ENCODE data around the gene VHLL. TPM values are rescaled to one million over a fixed set of nuclear protein-coding genes. Genes with fewer than 3 reads are reported as not detected.
A peak's percentile ranks its signal among the peaks of the same experiment; 100 is the strongest.
"Not testable (repeated sequence)": the region's sequence is repeated elsewhere in the genome, so short reads cannot be mapped to it uniquely, and the experiment has no call there.

The VHLL gene
- polyA plus RNA-seq, 1 donor (not counting 4 experiments of a cell fraction or from before 2014, with no cell fraction given) = not detected

DNA sequence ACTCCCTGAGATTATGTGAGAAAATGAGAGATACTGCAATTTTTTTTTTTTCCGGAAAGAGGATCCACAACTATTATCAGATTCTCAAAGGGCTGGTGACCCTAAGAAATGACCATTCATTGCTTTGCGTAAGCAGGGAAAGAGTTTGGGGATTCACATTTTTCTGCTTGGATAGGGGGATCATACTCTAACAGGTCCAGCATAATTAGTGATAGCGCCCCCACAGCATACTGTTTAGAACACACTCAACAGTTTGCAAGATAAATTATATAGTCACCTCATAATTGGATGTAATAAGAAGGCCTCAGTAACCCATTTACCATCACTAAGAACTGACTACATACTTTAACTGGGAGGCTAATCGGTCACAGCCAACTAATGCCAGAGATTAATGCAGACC is 37.1 kb upstream of the VHLL start:
- FAIRE-seq (no peak), DNase-seq (ENCODE audit: low read depth, low spot score) (no peak)
- TF ChIP-seq, protein P1, sequence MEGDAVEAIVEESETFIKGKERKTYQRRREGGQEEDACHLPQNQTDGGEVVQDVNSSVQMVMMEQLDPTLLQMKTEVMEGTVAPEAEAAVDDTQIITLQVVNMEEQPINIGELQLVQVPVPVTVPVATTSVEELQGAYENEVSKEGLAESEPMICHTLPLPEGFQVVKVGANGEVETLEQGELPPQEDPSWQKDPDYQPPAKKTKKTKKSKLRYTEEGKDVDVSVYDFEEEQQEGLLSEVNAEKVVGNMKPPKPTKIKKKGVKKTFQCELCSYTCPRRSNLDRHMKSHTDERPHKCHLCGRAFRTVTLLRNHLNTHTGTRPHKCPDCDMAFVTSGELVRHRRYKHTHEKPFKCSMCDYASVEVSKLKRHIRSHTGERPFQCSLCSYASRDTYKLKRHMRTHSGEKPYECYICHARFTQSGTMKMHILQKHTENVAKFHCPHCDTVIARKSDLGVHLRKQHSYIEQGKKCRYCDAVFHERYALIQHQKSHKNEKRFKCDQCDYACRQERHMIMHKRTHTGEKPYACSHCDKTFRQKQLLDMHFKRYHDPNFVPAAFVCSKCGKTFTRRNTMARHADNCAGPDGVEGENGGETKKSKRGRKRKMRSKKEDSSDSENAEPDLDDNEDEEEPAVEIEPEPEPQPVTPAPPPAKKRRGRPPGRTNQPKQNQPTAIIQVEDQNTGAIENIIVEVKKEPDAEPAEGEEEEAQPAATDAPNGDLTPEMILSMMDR (optimal IDR thresholded peaks at IDR 0.05 in 1 of 3, IDR thresholded peaks at IDR 0.05 in 1 of 3, conservative IDR thresholded peaks at IDR 0.05 in 1 of 3; ENCODE audit: extremely low read depth in 1 of 3, insufficient read depth in 2 of 3, low read length in 3 of 3) = peak; percentile 7 to 21 (median 9)
- no peak for TF ChIP-seq EZH2 (IDR thresholded peaks at IDR 0.05; ENCODE audit: low read length)
- Histone ChIP-seq H3K79me2 (ENCODE audit: control insufficient read depth, insufficient read depth, low read length) (peaks cover 56% of the 10 kb centered on the region), H3K27ac (ENCODE audit: control insufficient read depth, insufficient read depth, low read length) (no peak overlapping the region), H3K4me3 (ENCODE audit: control insufficient read depth in 2 of 3, extremely low read depth in 1 of 3, insufficient read depth in 2 of 3, low read depth in 1 of 3, low read length in 3 of 3) (peak overlapping the region; percentile 72 to 100 (median 99)), H3K9ac (ENCODE audit: control insufficient read depth, extremely low read depth, insufficient read depth, low read length) (no peak overlapping the region), H2AFZ (ENCODE audit: control insufficient read depth, low read length) (no peak overlapping the region), H3K36me3 (ENCODE audit: control insufficient read depth in 2 of 2, extremely low read depth in 1 of 2, insufficient read depth in 2 of 2, low read length in 2 of 2) (peaks cover 18 to 34% of the 10 kb centered on the region in 2 experiments), H3K9me3 (ENCODE audit: control insufficient read depth, low read depth, low read length) (no peaks in the 10 kb centered on the region), H3K9me1 (ENCODE audit: control insufficient read depth, extremely low read depth, insufficient read depth, low read length) (no peaks in the 10 kb centered on the region), H3K27me3 (ENCODE audit: control insufficient read depth, extremely low read depth, insufficient read depth, low read length) (no peaks in the 10 kb centered on the region), H3K4me2 (ENCODE audit: control insufficient read depth, extremely low read depth, insufficient read depth, low read depth, low read length) (peak overlapping the region; percentile 87), H4K20me1 (ENCODE audit: control insufficient read depth, extremely low read depth, insufficient read depth, low read length) (no peaks in the 10 kb centered on the region), H3K4me1 (ENCODE audit: control insufficient read depth, extremely low read depth, insufficient read depth, low read length) (peaks cover 14% of the 10 kb centered on the region)
- dilution Hi-C loops (cut with MboI; ENCODE audit: extremely low pct_ligation_motif_present, low sequenced_read_pairs) = no loop called here

DNA sequence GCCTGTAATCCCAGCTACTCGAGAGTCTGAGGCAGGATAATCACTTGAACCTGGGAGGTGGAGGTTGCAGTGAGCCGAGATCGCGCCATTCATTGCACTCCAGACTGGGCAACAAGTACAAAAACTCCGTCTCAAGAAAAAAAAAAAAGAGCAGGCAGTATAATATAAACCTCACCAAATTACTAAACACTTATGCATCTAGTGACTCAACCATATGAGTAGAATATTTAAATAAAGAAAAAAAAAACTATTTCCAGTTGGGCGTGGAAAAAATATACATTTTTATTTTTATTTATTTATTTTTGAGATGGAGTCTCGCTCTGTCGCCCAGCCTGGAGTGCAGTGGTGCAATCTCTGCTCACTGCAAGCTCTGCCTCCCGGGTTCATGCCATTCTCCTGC is 24.1 kb upstream of the VHLL start:
- not testable (repeated sequence) for H3K4me2 ChIP-seq (ENCODE audit: control insufficient read depth, extremely low read depth, insufficient read depth, low read depth, low read length); FAIRE-seq

DNA sequence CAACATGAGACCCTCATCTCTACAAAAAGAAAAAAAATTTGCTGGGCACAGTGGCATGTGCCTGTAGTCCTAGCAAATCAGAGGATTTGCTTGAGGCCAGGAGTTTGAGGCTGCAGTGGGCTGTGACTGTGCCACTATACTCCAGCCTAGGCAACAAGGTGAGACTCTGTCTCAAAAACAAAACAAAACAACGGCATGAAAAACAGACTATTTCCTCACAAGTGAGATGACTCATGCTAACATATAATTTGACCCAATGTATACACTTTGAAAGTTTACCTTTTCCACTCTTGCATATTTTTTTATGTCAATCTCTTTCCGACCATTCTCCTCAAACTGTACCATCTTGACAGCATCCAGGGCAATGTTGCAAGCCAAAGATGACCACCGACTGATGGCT is 21.5 kb upstream of the VHLL start:
- no peak overlapping the region for H3K4me3 ChIP-seq (ENCODE audit: control insufficient read depth in 2 of 3, extremely low read depth in 1 of 3, insufficient read depth in 2 of 3, low read depth in 1 of 3, low read length in 3 of 3)
- FAIRE-seq (no peak), DNase-seq (ENCODE audit: low read depth, low spot score) (no peak)
- H3K4me1 ChIP-seq (ENCODE audit: control insufficient read depth, extremely low read depth, insufficient read depth, low read length) = no peaks in the 10 kb centered on the region
- H3K9me3 ChIP-seq (ENCODE audit: control insufficient read depth, low read depth, low read length) = no peaks in the 10 kb centered on the region
- H3K27me3 ChIP-seq (ENCODE audit: control insufficient read depth, extremely low read depth, insufficient read depth, low read length) = no peaks in the 10 kb centered on the region
- dilution Hi-C loops (cut with MboI; ENCODE audit: extremely low pct_ligation_motif_present, low sequenced_read_pairs) = no loop called here
- H3K4me2 ChIP-seq (ENCODE audit: control insufficient read depth, extremely low read depth, insufficient read depth, low read depth, low read length) = no peak overlapping the region
- peaks cover 14% of the 10 kb centered on the region for H3K79me2 ChIP-seq (ENCODE audit: control insufficient read depth, insufficient read depth, low read length)
- peaks cover 3% of the 10 kb centered on the region for H4K20me1 ChIP-seq (ENCODE audit: control insufficient read depth, extremely low read depth, insufficient read depth, low read length)
- no peaks in the 10 kb centered on the region for H3K9me1 ChIP-seq (ENCODE audit: control insufficient read depth, extremely low read depth, insufficient read depth, low read length)
- no peak overlapping the region for H3K27ac ChIP-seq (ENCODE audit: control insufficient read depth, insufficient read depth, low read length)
- H3K9ac ChIP-seq (ENCODE audit: control insufficient read depth, extremely low read depth, insufficient read depth, low read length) = no peak overlapping the region
- no peak overlapping the region for H2AFZ ChIP-seq (ENCODE audit: control insufficient read depth, low read length)
- peaks cover 36 to 38% of the 10 kb centered on the region in 2 experiments for H3K36me3 ChIP-seq (ENCODE audit: control insufficient read depth in 2 of 2, extremely low read depth in 1 of 2, insufficient read depth in 2 of 2, low read length in 2 of 2)
- TF ChIP-seq EZH2 (IDR thresholded peaks at IDR 0.05; ENCODE audit: low read length) = no peak
- TF ChIP-seq, protein P1 (optimal IDR thresholded peaks at IDR 0.05 in 1 of 3, IDR thresholded peaks at IDR 0.05 in 1 of 3, conservative IDR thresholded peaks at IDR 0.05 in 1 of 3; ENCODE audit: extremely low read depth in 1 of 3, insufficient read depth in 2 of 3, low read length in 3 of 3) = no peak

More for the DNA sequence above, 24.1 kb upstream of the VHLL start:
- H3K4me3 ChIP-seq (ENCODE audit: control insufficient read depth in 2 of 3, extremely low read depth in 1 of 3, insufficient read depth in 2 of 3, low read depth in 1 of 3, low read length in 3 of 3); H3K9me3 ChIP-seq (ENCODE audit: control insufficient read depth, low read depth, low read length); H3K27ac ChIP-seq (ENCODE audit: control insufficient read depth, insufficient read depth, low read length); H3K9ac ChIP-seq (ENCODE audit: control insufficient read depth, extremely low read depth, insufficient read depth, low read length); H3K9me1 ChIP-seq (ENCODE audit: control insufficient read depth, extremely low read depth, insufficient read depth, low read length); H4K20me1 ChIP-seq (ENCODE audit: control insufficient read depth, extremely low read depth, insufficient read depth, low read length); DNase-seq (ENCODE audit: low read depth, low spot score); H2AFZ ChIP-seq (ENCODE audit: control insufficient read depth, low read length); dilution Hi-C loops (cut with MboI; ENCODE audit: extremely low pct_ligation_motif_present, low sequenced_read_pairs); H3K4me1 ChIP-seq (ENCODE audit: control insufficient read depth, extremely low read depth, insufficient read depth, low read length); H3K27me3 ChIP-seq (ENCODE audit: control insufficient read depth, extremely low read depth, insufficient read depth, low read length): not testable (repeated sequence)
- H3K79me2 ChIP-seq (ENCODE audit: control insufficient read depth, insufficient read depth, low read length) = peaks cover 15% of the 10 kb centered on the region
- H3K36me3 ChIP-seq (ENCODE audit: control insufficient read depth in 2 of 2, extremely low read depth in 1 of 2, insufficient read depth in 2 of 2, low read length in 2 of 2) = peaks cover 28 to 37% of the 10 kb centered on the region in 2 experiments

Measured in keratinocyte (primary cell).